Fibroblast of the conjunctiva (primary cell): ENCODE measurements around the gene RYR3.
"Not testable (repeated sequence)": the region's sequence is repeated elsewhere in the genome, so short reads cannot be mapped to it uniquely, and the experiment has no call there.

Source experiments
- DNase-seq: peaks from one replicate; pipeline ENCODE4 v3.0.0-alpha.2; 2010; ENCODE audit warnings: low read depth

The RYR3 gene

GRCh38 chr15:33584797-33585196 lies 274.0 kb downstream of the RYR3 start:
- no peak for DNase-seq

GRCh38 chr15:33586786-33587697 lies 276.3 kb downstream of the RYR3 start:
- no peak for DNase-seq

GRCh38 chr15:33587773-33588172 lies 277.0 kb downstream of the RYR3 start:
- DNase-seq, result no peak

- no peak for DNase-seq
These were observed 282.1 kb downstream of the RYR3 start for GRCh38 chr15:33592864-33593263.

GRCh38 chr15:33598382-33598781 lies 287.6 kb downstream of the RYR3 start:
- DNase-seq, result not testable (repeated sequence)

- DNase-seq, result no peak
These were observed 289.4 kb downstream of the RYR3 start for GRCh38 chr15:33600212-33600611.

GRCh38 chr15:33601461-33601860 lies 290.7 kb downstream of the RYR3 start:
- no peak for DNase-seq

- DNase-seq, result no peak
These were observed 297.9 kb downstream of the RYR3 start for GRCh38 chr15:33608714-33609113.

- DNase-seq, result no peak
These were observed 302.0 kb downstream of the RYR3 start for GRCh38 chr15:33612721-33613304.

GRCh38 chr15:33616475-33616874 lies 305.7 kb downstream of the RYR3 start:
- DNase-seq, result no peak

GRCh38 chr15:33618350-33618749 lies 307.6 kb downstream of the RYR3 start:
- no peak for DNase-seq

GRCh38 chr15:33621141-33621540 lies 310.4 kb downstream of the RYR3 start:
- DNase-seq, result no peak

GRCh38 chr15:33623010-33623409 lies 312.2 kb downstream of the RYR3 start:
- DNase-seq, result no peak

GRCh38 chr15:33624439-33624838 lies 313.7 kb downstream of the RYR3 start:
- DNase-seq, result no peak

- DNase-seq, result no peak
These were observed 318.9 kb downstream of the RYR3 start for GRCh38 chr15:33629647-33630046.

GRCh38 chr15:33636234-33636633 lies 325.5 kb downstream of the RYR3 start:
- DNase-seq, result no peak

- no peak for DNase-seq
These were observed 326.2 kb downstream of the RYR3 start for GRCh38 chr15:33636958-33637357.

- DNase-seq, result no peak
These were observed 327.7 kb downstream of the RYR3 start for GRCh38 chr15:33638453-33638852.

- DNase-seq, result no peak
These were observed 328.3 kb downstream of the RYR3 start for GRCh38 chr15:33639051-33639450.

- no peak for DNase-seq
These were observed 328.7 kb downstream of the RYR3 start for GRCh38 chr15:33639456-33639855.

- no peak for DNase-seq
These were observed 329.2 kb downstream of the RYR3 start for GRCh38 chr15:33639978-33640377.

GRCh38 chr15:33641069-33641468 lies 330.3 kb downstream of the RYR3 start:
- no peak for DNase-seq

- no peak for DNase-seq
These were observed 333.5 kb downstream of the RYR3 start for GRCh38 chr15:33644304-33644703.

- DNase-seq, result no peak
These were observed 336.0 kb downstream of the RYR3 start for GRCh38 chr15:33646744-33647143.
